Osteoblast (primary cell): ENCODE data around the gene SLC35G1. TPM values are rescaled to one million over a fixed set of nuclear protein-coding genes. Genes with fewer than 3 reads are reported as not detected.
A peak's percentile ranks its signal among the peaks of the same experiment; 100 is the strongest.

Experiments used
- DNase-seq: peaks from one replicate; pipeline ENCODE4 v3.0.0; 2011; ENCODE audit warnings: low spot score, mixed read lengths; ENCODE audit not compliant: insufficient read length; ENCODE audit errors: missing footprints
- H2AFZ ChIP-seq: 2 replicates; pipeline ENCODE4 v1.6.0; 2011; ENCODE audit warnings: mild to moderate bottlenecking, low read length
- H3K27ac ChIP-seq: 2 replicates; pipeline ENCODE4 v1.5.1; 2011; ENCODE audit warnings: mild to moderate bottlenecking, low read depth, low read length, moderate library complexity
- H3K27me3 ChIP-seq: 2 replicates; pipeline ENCODE4 v1.6.0; 2012; ENCODE audit warnings: mild to moderate bottlenecking, control low read depth, inconsistent platforms, low read length, moderate library complexity; ENCODE audit not compliant: insufficient read depth
- H3K36me3 ChIP-seq: 2 replicates; pipeline ENCODE4 v1.5.1; 2011; ENCODE audit warnings: mild to moderate bottlenecking, low read length, control low read depth, moderate library complexity; ENCODE audit not compliant: insufficient read depth
- H3K4me1 ChIP-seq: 2 replicates; pipeline ENCODE4 v1.5.1; 2011; ENCODE audit warnings: mild to moderate bottlenecking, low read length, control low read depth, moderate library complexity; ENCODE audit not compliant: insufficient read depth
- H3K4me2 ChIP-seq: 2 replicates; pipeline ENCODE4 v1.6.0; 2011; ENCODE audit warnings: mild to moderate bottlenecking, low read length; ENCODE audit not compliant: insufficient read depth
- H3K4me3 ChIP-seq: fragments of 200-600 bp; sonication (generic); 3 replicates; pipeline ENCODE4 v1.5.1; 2012; ENCODE audit warnings: mild to moderate bottlenecking, low read length, inconsistent platforms; ENCODE audit not compliant: insufficient read depth
- H3K79me2 ChIP-seq: 2 replicates; pipeline ENCODE4 v1.6.0; 2012; ENCODE audit warnings: mild to moderate bottlenecking, low read length, control low read depth, inconsistent platforms; ENCODE audit not compliant: insufficient read depth
- H3K9me3 ChIP-seq: 2 replicates; pipeline ENCODE4 v1.5.1; 2011; ENCODE audit warnings: low read depth, low read length, control low read depth
- H4K20me1 ChIP-seq: 2 replicates; pipeline ENCODE4 v1.6.0; 2012; ENCODE audit warnings: mild to moderate bottlenecking, low read length, control low read depth; ENCODE audit not compliant: insufficient read depth
- total RNA-seq: library from RNA; depleted of rRNA; stranded (reverse); fragments of >200 nt; gene quantifications from 2 replicates; pipeline ENCODE4 v1.2.3, GENCODE V29; 2012
- TF ChIP-seq, protein P1 (sequence below): IDR thresholded peaks from 2 replicates; pipeline ENCODE4 v1.5.1; 2011; ENCODE audit warnings: mild to moderate bottlenecking, low read depth, low read length, moderate library complexity; ENCODE audit errors: extremely low read depth

SLC35G1 gene
- total RNA-seq, 1 donor: 5.4 TPM

DNA sequence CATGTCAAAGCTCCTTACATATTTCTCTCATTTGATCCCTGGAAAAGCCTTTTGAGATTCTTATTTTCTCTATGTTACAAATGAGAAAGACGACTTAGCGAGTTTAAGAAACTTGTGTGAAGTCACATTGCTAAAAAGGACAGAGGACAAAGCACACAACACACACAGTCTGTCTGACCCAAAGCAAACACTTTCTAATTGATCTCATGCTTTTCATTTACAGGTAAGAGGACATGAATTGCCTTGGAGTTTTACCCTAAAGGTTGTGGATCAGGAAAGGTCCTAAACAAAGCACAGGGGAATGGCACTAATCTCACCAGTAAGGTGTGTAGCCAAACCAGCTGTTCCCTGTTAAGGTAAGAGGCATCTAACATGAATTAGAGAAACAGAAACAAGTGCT is 18.7 kb downstream of the SLC35G1 start:
- DNase-seq: no peak
- peaks cover 7% of the 10 kb centered on the region for H3K36me3 ChIP-seq
- H2AFZ ChIP-seq: no peak overlapping the region
- no peaks in the 10 kb centered on the region for H3K4me1 ChIP-seq
- no peak overlapping the region for H3K4me3 ChIP-seq
- no peaks in the 10 kb centered on the region for H3K9me3 ChIP-seq
- TF ChIP-seq, protein P1, sequence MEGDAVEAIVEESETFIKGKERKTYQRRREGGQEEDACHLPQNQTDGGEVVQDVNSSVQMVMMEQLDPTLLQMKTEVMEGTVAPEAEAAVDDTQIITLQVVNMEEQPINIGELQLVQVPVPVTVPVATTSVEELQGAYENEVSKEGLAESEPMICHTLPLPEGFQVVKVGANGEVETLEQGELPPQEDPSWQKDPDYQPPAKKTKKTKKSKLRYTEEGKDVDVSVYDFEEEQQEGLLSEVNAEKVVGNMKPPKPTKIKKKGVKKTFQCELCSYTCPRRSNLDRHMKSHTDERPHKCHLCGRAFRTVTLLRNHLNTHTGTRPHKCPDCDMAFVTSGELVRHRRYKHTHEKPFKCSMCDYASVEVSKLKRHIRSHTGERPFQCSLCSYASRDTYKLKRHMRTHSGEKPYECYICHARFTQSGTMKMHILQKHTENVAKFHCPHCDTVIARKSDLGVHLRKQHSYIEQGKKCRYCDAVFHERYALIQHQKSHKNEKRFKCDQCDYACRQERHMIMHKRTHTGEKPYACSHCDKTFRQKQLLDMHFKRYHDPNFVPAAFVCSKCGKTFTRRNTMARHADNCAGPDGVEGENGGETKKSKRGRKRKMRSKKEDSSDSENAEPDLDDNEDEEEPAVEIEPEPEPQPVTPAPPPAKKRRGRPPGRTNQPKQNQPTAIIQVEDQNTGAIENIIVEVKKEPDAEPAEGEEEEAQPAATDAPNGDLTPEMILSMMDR: no peak
- no peaks in the 10 kb centered on the region for H3K79me2 ChIP-seq
- H3K27me3 ChIP-seq: no peaks in the 10 kb centered on the region
- no peaks in the 10 kb centered on the region for H4K20me1 ChIP-seq
- no peak overlapping the region for H3K27ac ChIP-seq
- H3K4me2 ChIP-seq: no peak overlapping the region

DNA sequence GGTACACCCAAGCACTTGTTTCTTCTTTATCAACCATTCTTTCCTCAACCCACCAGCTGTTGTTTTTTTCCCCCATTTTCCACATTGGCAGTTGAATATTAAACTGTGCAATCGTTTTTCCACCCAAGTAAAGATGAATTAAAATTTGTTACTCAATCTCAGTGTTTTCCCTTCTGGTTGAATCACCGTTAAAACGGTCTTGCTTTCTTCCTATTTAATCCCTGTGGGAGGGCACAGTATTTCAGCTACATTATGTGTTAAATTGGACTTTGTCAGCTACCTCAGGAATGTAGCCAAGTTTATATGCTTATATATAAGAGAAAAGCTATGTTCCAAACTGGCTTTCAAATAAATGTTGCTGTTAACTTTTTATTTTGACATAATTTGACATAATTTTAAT is 19.9 kb downstream of the SLC35G1 start:
- TF ChIP-seq, protein P1: no peak
- H3K27me3 ChIP-seq: no peaks in the 10 kb centered on the region
- no peak for DNase-seq

DNA sequence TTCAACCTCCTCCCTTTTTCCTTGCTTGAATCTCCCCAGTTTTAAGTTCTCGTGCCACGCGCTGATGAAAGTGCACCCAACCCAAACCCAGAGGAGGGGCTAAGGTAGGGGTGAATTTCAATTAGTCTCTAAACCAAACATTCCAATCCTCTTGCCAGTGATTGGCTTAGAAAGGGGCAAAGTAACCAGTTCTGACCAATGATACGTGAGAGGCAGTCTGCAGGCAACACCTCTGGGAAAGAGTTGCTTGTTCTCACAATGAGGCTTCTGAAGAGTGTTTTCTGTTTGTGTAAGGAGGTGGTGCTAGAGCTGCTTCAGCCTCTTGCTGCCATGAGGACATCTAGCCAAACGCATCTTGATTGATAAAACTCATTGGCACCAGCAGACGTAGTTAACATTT is 21.8 kb downstream of the SLC35G1 start:
- H3K36me3 ChIP-seq: no peaks in the 10 kb centered on the region
- no peaks in the 10 kb centered on the region for H3K79me2 ChIP-seq
- H3K4me3 ChIP-seq: no peak overlapping the region
- DNase-seq: no peak
- no peak overlapping the region for H2AFZ ChIP-seq
- H3K4me1 ChIP-seq: no peaks in the 10 kb centered on the region
- H4K20me1 ChIP-seq: no peaks in the 10 kb centered on the region
- H3K27me3 ChIP-seq: no peaks in the 10 kb centered on the region
- TF ChIP-seq, protein P1: no peak
- no peak overlapping the region for H3K27ac ChIP-seq
- no peak overlapping the region for H3K4me2 ChIP-seq
- H3K9me3 ChIP-seq: no peaks in the 10 kb centered on the region

More for the DNA sequence above, 19.9 kb downstream of the SLC35G1 start:
- Histone ChIP-seq H3K4me3 (no peak overlapping the region), H4K20me1 (no peaks in the 10 kb centered on the region), H2AFZ (no peak overlapping the region), H3K9me3 (no peaks in the 10 kb centered on the region), H3K27ac (no peak overlapping the region), H3K4me1 (no peaks in the 10 kb centered on the region), H3K79me2 (no peaks in the 10 kb centered on the region), H3K36me3 (peaks cover 2% of the 10 kb centered on the region), H3K4me2 (no peak overlapping the region)

DNA sequence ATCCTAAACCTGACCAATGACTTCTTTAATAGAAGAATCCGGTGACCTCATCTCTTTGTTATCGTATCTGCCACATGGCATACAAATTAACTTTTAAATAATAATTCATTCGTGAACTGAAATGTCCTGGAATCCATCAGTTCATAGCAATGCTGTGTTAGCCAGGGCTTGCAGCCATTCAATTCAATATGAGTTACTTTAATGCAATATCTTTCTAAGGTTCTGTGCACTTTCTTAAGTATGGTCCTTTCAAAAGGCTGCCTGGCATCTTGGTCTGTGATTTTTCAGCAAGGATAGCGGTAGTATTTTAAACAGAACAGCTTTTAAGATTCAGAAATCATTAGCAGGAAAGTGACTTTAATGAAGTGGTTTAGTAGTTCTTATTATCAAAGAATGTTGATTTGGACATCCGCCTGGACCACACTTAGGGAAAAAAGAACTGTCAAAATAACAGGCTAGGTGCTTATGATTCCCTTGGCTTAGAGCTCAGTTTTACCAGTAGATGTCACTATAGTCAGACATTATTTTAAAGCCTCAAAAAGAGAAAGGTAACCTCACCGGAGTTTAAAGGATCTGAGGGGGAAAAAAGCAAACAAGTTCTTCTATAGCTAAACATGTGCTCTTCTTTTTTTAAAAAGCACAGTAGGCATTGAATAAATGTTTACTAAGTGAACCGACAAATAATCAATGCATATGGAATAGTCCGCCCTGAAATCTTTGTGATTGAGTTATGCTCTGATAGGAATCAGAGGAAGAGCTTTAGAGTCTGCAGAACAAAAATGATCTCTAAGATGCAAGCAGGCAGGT is 22.7 kb downstream of the SLC35G1 start:
- Histone ChIP-seq H3K4me1 (no peaks in the 10 kb centered on the region), H3K36me3 (no peaks in the 10 kb centered on the region), H2AFZ (no peak overlapping the region), H3K27ac (no peak overlapping the region), H3K4me3 (no peak overlapping the region), H4K20me1 (no peaks in the 10 kb centered on the region), H3K79me2 (no peaks in the 10 kb centered on the region), H3K27me3 (no peaks in the 10 kb centered on the region), H3K4me2 (no peak overlapping the region), H3K9me3 (no peaks in the 10 kb centered on the region)
- no peak for DNase-seq
- TF ChIP-seq, protein P1: peak; percentile 64
